GM23338 (cell line): ENCODE measurements around the gene SPINK6. TPM values are rescaled to one million over a fixed set of nuclear protein-coding genes. Genes with fewer than 3 reads are reported as not detected.
A peak's percentile ranks its signal among the peaks of the same experiment; 100 is the strongest.

ENCODE experiments used
- ATAC-seq: fragments of 200-7000 bp; cut with Tn5 transposase; 3 replicates; pipeline ENCODE4 v1.9.1; 2020
- DNase-seq: peaks from one replicate; pipeline ENCODE4 v3.0.0-alpha.2; 2015; ENCODE audit warnings: low spot score
- H2AFZ ChIP-seq: fragments of 200-600 bp; sonication (generic); 2 replicates; pipeline ENCODE4 v1.8.0; 2016; ENCODE audit warnings: antibody characterized with exemption, mild to moderate bottlenecking, moderate library complexity
- H3F3A ChIP-seq: fragments of 200-600 bp; sonication (generic); replicated peaks from 2 replicates; pipeline ENCODE4 v1.8.0; 2017; ENCODE audit warnings: antibody characterized with exemption, mixed run types, low read depth
- H3K27ac ChIP-seq: fragments of 200-600 bp; sonication (generic); 2 replicates; pipeline ENCODE4 v1.6.1; 2016; ENCODE audit warnings: low read depth
- H3K27me3 ChIP-seq: fragments of 200-600 bp; sonication (generic); 2 replicates; pipeline ENCODE4 v1.8.0; 2016; ENCODE audit warnings: mild to moderate bottlenecking, mixed run types, moderate library complexity; ENCODE audit not compliant: insufficient read depth
- H3K36me3 ChIP-seq: fragments of 200-600 bp; sonication (generic); 2 replicates; pipeline ENCODE4 v1.8.0; 2016; ENCODE audit warnings: mild to moderate bottlenecking; ENCODE audit not compliant: insufficient read depth
- H3K4me1 ChIP-seq: fragments of 200-600 bp; sonication (generic); 2 replicates; pipeline ENCODE4 v1.8.0; 2016; ENCODE audit warnings: mild to moderate bottlenecking, moderate library complexity; ENCODE audit not compliant: insufficient read depth
- H3K4me2 ChIP-seq: fragments of 200-600 bp; sonication (generic); 2 replicates; pipeline ENCODE4 v1.7.1; 2017; ENCODE audit warnings: mixed run types
- H3K4me3 ChIP-seq: fragments of 200-600 bp; sonication (generic); 2 replicates; pipeline ENCODE4 v1.6.1; 2016; ENCODE audit warnings: mixed run types
- H3K79me2 ChIP-seq: fragments of 200-600 bp; sonication (generic); replicated peaks from 2 replicates; pipeline ENCODE4 v1.8.0; 2017; ENCODE audit warnings: mild to moderate bottlenecking; ENCODE audit not compliant: insufficient read depth
- H3K9me2 ChIP-seq: fragments of 200-600 bp; sonication (generic); 2 replicates; pipeline ENCODE4 v1.8.0; 2017; ENCODE audit not compliant: insufficient read depth
- H4K20me1 ChIP-seq: fragments of 200-600 bp; sonication (generic); replicated peaks from 2 replicates; pipeline ENCODE4 v1.8.0; 2017; ENCODE audit warnings: mild to moderate bottlenecking; ENCODE audit not compliant: insufficient read depth
- H3K27ac Mint-ChIP-seq: 2 replicates; pipeline ENCODE4 v1.8.0; 2020; ENCODE audit warnings: inconsistent platforms, mild to moderate bottlenecking, moderate library complexity, mixed read lengths
- H3K27me3 Mint-ChIP-seq: 3 replicates; pipeline ENCODE4 v1.8.0; 2022; ENCODE audit warnings: low read depth, mild to moderate bottlenecking, moderate library complexity, mixed read lengths, inconsistent platforms; ENCODE audit not compliant: insufficient read depth, poor library complexity
- H3K36me3 Mint-ChIP-seq: 3 replicates; pipeline ENCODE4 v1.8.0; 2021; ENCODE audit warnings: low read depth, mild to moderate bottlenecking, inconsistent platforms, moderate library complexity, mixed read lengths
- H3K4me1 Mint-ChIP-seq: 3 replicates; pipeline ENCODE4 v1.8.0; 2020; ENCODE audit warnings: mild to moderate bottlenecking, inconsistent platforms, mixed read lengths
- H3K4me3 Mint-ChIP-seq: 3 replicates; pipeline ENCODE4 v1.8.0; 2021; ENCODE audit warnings: moderate library complexity, mild to moderate bottlenecking, inconsistent platforms, mixed read lengths
- H3K9me3 Mint-ChIP-seq: 3 replicates; pipeline ENCODE4 v1.8.0; 2020; ENCODE audit warnings: moderate library complexity, mild to moderate bottlenecking, inconsistent platforms, mixed read lengths
- CREB1 ChIP-seq: fragments of 250-450 bp; sonication (Bioruptor Pico); IDR thresholded peaks from 2 replicates; pipeline ENCODE4 v1.5.0; 2020; ENCODE audit warnings: low read depth, mild to moderate bottlenecking, moderate library complexity
- EZH2 ChIP-seq: fragments of 200-600 bp; sonication (generic); IDR thresholded peaks from one replicate; pipeline ENCODE4 v1.8.0; 2017; ENCODE audit warnings: antibody characterized with exemption, mild to moderate bottlenecking, low read depth; ENCODE audit not compliant: unreplicated experiment
- EZH2phosphoT487 ChIP-seq: fragments of 200-600 bp; sonication (generic); IDR thresholded peaks from one replicate; pipeline ENCODE4 v1.8.1; 2018; ENCODE audit warnings: antibody characterized with exemption; ENCODE audit not compliant: unreplicated experiment
- JUNB ChIP-seq: IDR thresholded peaks from one replicate; pipeline ENCODE4 v1.6.1; 2016; ENCODE audit warnings: antibody characterized with exemption; ENCODE audit not compliant: unreplicated experiment
- NANOG ChIP-seq: IDR thresholded peaks from 2 replicates; pipeline ENCODE4 v1.6.1; 2016; ENCODE audit warnings: antibody characterized with exemption, borderline replicate concordance
- POLR2AphosphoS5 ChIP-seq: IDR thresholded peaks from 2 replicates; pipeline ENCODE4 v1.6.1; 2016; ENCODE audit warnings: antibody characterized with exemption, low read depth
- STAT1 ChIP-seq: IDR thresholded peaks from one replicate; pipeline ENCODE4 v1.6.1; 2016; ENCODE audit warnings: antibody characterized with exemption; ENCODE audit not compliant: unreplicated experiment
- ZNF114 ChIP-seq: fragments of 250-450 bp; sonication (Bioruptor Pico); IDR thresholded peaks from 2 replicates; pipeline ENCODE4 v1.5.0; 2020; ENCODE audit warnings: mild to moderate bottlenecking, moderate library complexity
- ZNF331 ChIP-seq: fragments of 250-450 bp; sonication (Bioruptor Pico); IDR thresholded peaks from 2 replicates; pipeline ENCODE4 v1.5.0; 2020; ENCODE audit warnings: low read depth, mild to moderate bottlenecking, moderate library complexity
- polyA plus RNA-seq: library from polyadenylated mRNA; unstranded; fragments of >200 nt; fragmentation: Nextera tagmentation; extraction: Ambion mirVana; gene quantifications from 2 replicates; pipeline ENCODE4 v1.2.1, GENCODE V29; 2016
- total RNA-seq: library from RNA; depleted of rRNA; stranded (reverse); fragments of >200 nt; shearing (Covaris generic); gene quantifications from 2 replicates; pipeline ENCODE4 v1.2.3, GENCODE V29; 2014
- TF ChIP-seq, protein P1 (sequence below): IDR thresholded peaks from one replicate; pipeline ENCODE4 v1.6.1; 2018; ENCODE audit warnings: antibody characterized with exemption; ENCODE audit not compliant: unreplicated experiment
- TF ChIP-seq, protein P2 (sequence below): IDR thresholded peaks from 2 replicates; pipeline ENCODE4 v1.6.1; 2016; ENCODE audit warnings: antibody characterized with exemption

SPINK6 gene
- total and polyA plus RNA-seq, 2 experiments from 2014 or later, result 0.53 TPM; not detected in 1

DNA sequence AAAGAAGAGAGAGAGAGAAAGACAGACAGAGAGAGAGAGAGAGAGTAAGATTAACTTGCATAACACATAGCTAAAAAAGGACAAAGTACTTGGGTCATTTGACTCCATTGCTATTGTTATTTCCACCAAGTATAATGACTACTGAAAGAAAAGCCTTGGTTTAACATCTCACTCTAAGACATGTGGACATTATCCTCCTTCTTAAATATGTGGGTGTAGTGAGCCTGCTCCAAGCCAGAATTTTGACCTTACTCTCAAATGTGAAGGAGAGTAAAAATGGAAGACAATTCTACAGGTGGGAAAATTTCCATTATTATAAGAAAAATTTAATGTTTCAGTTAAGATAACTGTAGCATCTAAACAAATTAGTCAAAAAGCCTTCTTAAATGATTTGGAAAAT, 27.0 kb downstream of the SPINK6 start:
- Histone ChIP-seq H3F3A (no peaks in the 10 kb centered on the region), H3K27me3 (no peaks in the 10 kb centered on the region), H3K9me2 (no peaks in the 10 kb centered on the region; the same call in 1 of the 2 replicates), H3K27ac (no peak overlapping the region), H3K4me3 (peak overlapping the region; percentile 42), H3K36me3 (no peaks in the 10 kb centered on the region), H3K79me2 (no peaks in the 10 kb centered on the region), H3K4me1 (peaks cover 7% of the 10 kb centered on the region; the same call in 1 of the 2 replicates), H4K20me1 (no peaks in the 10 kb centered on the region), H3K4me2 (peak overlapping the region; percentile 65), H2AFZ (no peak overlapping the region)
- H3K9me3 Mint-ChIP-seq, result peaks cover 5% of the 10 kb centered on the region; the same call in 2 of the 3 replicates
- DNase-seq (no peak), ATAC-seq (no peak)
- peaks cover 15% of the 10 kb centered on the region for H3K4me1 Mint-ChIP-seq
- TF ChIP-seq NANOG (no peak), EZH2phosphoT487 (no peak), EZH2 (no peak), CREB1 (CRISPR knock-in tag) (no peak), ZNF331 (no peak)
- TF ChIP-seq, protein P1, sequence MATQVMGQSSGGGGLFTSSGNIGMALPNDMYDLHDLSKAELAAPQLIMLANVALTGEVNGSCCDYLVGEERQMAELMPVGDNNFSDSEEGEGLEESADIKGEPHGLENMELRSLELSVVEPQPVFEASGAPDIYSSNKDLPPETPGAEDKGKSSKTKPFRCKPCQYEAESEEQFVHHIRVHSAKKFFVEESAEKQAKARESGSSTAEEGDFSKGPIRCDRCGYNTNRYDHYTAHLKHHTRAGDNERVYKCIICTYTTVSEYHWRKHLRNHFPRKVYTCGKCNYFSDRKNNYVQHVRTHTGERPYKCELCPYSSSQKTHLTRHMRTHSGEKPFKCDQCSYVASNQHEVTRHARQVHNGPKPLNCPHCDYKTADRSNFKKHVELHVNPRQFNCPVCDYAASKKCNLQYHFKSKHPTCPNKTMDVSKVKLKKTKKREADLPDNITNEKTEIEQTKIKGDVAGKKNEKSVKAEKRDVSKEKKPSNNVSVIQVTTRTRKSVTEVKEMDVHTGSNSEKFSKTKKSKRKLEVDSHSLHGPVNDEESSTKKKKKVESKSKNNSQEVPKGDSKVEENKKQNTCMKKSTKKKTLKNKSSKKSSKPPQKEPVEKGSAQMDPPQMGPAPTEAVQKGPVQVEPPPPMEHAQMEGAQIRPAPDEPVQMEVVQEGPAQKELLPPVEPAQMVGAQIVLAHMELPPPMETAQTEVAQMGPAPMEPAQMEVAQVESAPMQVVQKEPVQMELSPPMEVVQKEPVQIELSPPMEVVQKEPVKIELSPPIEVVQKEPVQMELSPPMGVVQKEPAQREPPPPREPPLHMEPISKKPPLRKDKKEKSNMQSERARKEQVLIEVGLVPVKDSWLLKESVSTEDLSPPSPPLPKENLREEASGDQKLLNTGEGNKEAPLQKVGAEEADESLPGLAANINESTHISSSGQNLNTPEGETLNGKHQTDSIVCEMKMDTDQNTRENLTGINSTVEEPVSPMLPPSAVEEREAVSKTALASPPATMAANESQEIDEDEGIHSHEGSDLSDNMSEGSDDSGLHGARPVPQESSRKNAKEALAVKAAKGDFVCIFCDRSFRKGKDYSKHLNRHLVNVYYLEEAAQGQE, result no peak
- no peaks in the 10 kb centered on the region for H3K27me3 Mint-ChIP-seq
- H3K27ac Mint-ChIP-seq, result no peak overlapping the region
- no peak overlapping the region for H3K4me3 Mint-ChIP-seq
- peaks cover 7% of the 10 kb centered on the region; the same call in 2 of the 3 replicates for H3K36me3 Mint-ChIP-seq

GRCh38 chr5:148230240-148230639, 27.4 kb downstream of the SPINK6 start:
- Mint-ChIP-seq H3K36me3 (peaks cover 7% of the 10 kb centered on the region; the same call in 2 of the 3 replicates), H3K4me1 (peaks cover 15% of the 10 kb centered on the region), H3K4me3 (peak overlapping the region; percentile 43; the same call in 1 of the 3 replicates), H3K27me3 (no peaks in the 10 kb centered on the region), H3K27ac (peak overlapping the region; percentile 90), H3K9me3 (peaks cover 5% of the 10 kb centered on the region; the same call in 2 of the 3 replicates)
- DNase-seq (no peak), ATAC-seq (no peak)
- H3K27me3 ChIP-seq, result no peaks in the 10 kb centered on the region
- no peaks in the 10 kb centered on the region for H3F3A ChIP-seq
- H3K4me2 ChIP-seq, result peak overlapping the region; percentile 65
- peak overlapping the region; percentile 42 for H3K4me3 ChIP-seq
- H2AFZ ChIP-seq, result peak overlapping the region; percentile 72
- H3K9me2 ChIP-seq, result no peaks in the 10 kb centered on the region; the same call in 1 of the 2 replicates
- H3K36me3 ChIP-seq, result no peaks in the 10 kb centered on the region
- peaks cover 7% of the 10 kb centered on the region; the same call in 1 of the 2 replicates for H3K4me1 ChIP-seq
- H3K27ac ChIP-seq, result no peak overlapping the region
- TF ChIP-seq EZH2, result no peak
- TF ChIP-seq POLR2AphosphoS5, result no peak
- TF ChIP-seq STAT1, result no peak
- TF ChIP-seq ZNF114 (CRISPR knock-in tag), result no peak
- no peak for TF ChIP-seq JUNB
- TF ChIP-seq NANOG, result no peak
- no peak for TF ChIP-seq CREB1 (CRISPR knock-in tag)
- TF ChIP-seq, protein P2, sequence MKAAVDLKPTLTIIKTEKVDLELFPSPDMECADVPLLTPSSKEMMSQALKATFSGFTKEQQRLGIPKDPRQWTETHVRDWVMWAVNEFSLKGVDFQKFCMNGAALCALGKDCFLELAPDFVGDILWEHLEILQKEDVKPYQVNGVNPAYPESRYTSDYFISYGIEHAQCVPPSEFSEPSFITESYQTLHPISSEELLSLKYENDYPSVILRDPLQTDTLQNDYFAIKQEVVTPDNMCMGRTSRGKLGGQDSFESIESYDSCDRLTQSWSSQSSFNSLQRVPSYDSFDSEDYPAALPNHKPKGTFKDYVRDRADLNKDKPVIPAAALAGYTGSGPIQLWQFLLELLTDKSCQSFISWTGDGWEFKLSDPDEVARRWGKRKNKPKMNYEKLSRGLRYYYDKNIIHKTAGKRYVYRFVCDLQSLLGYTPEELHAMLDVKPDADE, result no peak
- no peaks in the 10 kb centered on the region for H4K20me1 ChIP-seq
- no peaks in the 10 kb centered on the region for H3K79me2 ChIP-seq
